GM06990 (cell line): Measurements from ENCODE around the gene SLC66A2.

Experiments used
- DNase-seq: peaks from one replicate; pipeline ENCODE4 v3.0.0-alpha.2; 2011; ENCODE audit not compliant: insufficient read length; ENCODE audit errors: extremely low read depth
- H3K27me3 ChIP-seq: replicated peaks from 2 replicates; pipeline ENCODE4 v1.6.0; 2011; ENCODE audit warnings: low read length; ENCODE audit not compliant: control insufficient read depth, insufficient read depth
- H3K36me3 ChIP-seq: 2 replicates; pipeline ENCODE4 v1.5.1; 2011; ENCODE audit warnings: low read length; ENCODE audit not compliant: control insufficient read depth, insufficient read depth
- H3K4me3 ChIP-seq: replicated peaks from 2 replicates; pipeline ENCODE4 v1.5.1; 2011; ENCODE audit warnings: low read depth, mild to moderate bottlenecking, control low read depth, low read length
- CTCF ChIP-seq: IDR thresholded peaks from 2 replicates; pipeline ENCODE4 v1.5.1; 2011; ENCODE audit warnings: low read length, control low read depth, mild to moderate bottlenecking, inconsistent platforms; ENCODE audit not compliant: insufficient read depth, poor library complexity, severe bottlenecking

The SLC66A2 gene

GRCh38 chr18:79873449-79874110 is 77.9 kb downstream of the SLC66A2 start:
- no peak for DNase-seq
- Histone ChIP-seq H3K36me3 (no peaks in the 10 kb centered on the region), H3K27me3 (no peaks in the 10 kb centered on the region), H3K4me3 (no peak overlapping the region)
- no peak for TF ChIP-seq CTCF

DNA sequence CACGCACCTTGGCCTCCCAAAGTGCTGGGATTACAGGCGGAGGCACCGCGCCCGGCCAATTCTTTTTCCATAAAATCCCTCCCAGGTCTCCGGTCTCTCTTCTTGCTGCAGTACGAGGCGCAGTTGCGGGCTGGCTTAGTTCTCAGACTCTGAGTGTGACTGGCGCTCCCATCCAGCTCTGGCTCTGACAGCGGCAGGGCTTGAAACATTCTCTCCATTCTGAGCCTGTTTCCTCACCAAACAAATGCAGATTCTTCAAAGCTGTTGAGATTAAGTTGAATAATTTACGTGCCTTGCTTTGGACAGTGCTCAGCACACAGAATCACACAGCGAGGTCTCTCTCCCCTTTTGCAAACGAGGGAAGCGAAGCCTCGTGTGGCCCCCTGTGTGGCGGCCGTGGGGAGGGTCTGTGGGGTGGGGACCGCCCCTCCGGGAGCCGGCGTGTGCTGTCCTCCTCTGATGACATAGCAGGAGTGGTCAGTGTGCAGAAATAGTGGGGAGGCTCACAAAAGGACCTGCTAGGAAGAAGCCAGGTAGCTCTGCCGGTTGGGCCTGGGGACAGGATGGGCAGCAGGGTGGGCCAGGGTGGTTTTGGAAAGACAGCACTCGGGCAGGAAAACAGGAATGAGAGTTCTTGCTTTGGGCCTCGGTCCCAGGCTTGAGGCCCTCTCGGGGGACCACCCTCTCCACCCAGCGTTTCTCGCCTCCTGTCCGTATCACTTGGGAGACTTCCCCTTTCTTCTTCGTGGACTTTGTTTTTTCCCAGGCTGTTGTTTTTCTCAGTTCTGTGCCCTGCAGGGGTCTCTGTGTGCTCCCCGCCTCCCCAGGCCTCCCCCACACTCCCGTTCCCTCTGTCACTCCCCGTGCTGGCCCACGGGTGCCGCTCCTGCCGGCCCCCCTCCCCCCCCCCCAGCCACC is 78.7 kb downstream of the SLC66A2 start:
- no peak for TF ChIP-seq CTCF
- DNase-seq: no peak
- H3K27me3 ChIP-seq: no peaks in the 10 kb centered on the region
- no peaks in the 10 kb centered on the region for H3K36me3 ChIP-seq
- H3K4me3 ChIP-seq: no peak overlapping the region

DNA sequence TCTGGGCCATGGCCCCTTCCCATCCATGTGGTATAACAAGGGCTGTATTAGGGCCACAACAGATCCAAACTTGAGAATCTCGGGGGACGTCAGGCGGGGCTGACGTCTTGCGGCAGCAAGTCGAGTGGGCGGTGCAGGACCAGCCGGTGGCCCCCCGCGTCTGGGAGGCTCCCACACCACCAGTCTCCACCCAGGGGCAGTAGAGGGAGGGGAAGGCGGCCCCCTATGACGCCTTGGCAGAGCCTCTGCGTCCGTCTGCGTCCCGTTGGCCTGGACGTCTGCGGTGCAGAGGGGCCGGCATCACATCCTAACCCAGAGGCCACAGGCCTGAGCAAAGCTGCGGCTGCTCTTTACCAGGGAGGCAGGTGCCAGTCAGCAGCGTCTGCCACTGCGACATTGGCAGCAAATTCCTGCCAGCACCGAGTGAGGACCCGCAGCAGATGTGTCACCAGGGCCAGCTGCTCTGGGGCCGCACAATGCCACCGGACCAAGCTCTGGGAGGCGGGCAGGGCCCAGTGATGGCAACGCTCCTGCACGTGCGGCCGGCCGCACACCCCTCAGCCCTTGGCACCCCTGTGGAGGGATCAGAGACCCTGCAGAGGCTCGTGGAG is 79.9 kb downstream of the SLC66A2 start:
- DNase-seq: no peak
- Histone ChIP-seq H3K36me3 (no peaks in the 10 kb centered on the region), H3K4me3 (no peak overlapping the region), H3K27me3 (no peaks in the 10 kb centered on the region)
- TF ChIP-seq CTCF: no peak

DNA sequence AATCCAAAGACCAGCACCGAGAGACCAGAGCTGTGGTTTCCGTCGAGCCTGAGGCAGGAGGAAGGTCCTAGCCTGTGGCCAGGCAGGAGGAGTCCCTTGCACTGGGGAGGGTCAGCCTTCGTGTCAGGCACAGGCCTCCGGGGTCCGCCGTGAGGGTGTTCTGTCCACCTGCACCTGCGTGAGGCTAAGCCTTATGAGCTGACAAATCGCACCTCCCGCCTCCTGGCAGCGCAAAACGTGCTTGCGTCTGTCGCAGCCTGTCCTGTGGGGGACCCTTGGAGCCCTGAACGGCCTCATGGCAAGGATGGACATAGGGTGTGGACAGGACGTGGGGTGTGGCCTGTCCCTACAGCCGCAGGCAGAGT is 80.4 kb downstream of the SLC66A2 start:
- H3K4me3 ChIP-seq: no peak overlapping the region
- H3K36me3 ChIP-seq: no peaks in the 10 kb centered on the region
- no peak for DNase-seq
- TF ChIP-seq CTCF: no peak
- H3K27me3 ChIP-seq: no peaks in the 10 kb centered on the region

GRCh38 chr18:79870301-79871025 is 81.0 kb downstream of the SLC66A2 start:
- no peak for TF ChIP-seq CTCF
- H3K27me3 ChIP-seq: no peaks in the 10 kb centered on the region
- no peaks in the 10 kb centered on the region for H3K36me3 ChIP-seq
- DNase-seq: no peak
- no peak overlapping the region for H3K4me3 ChIP-seq
